ENCODE data around the gene NFYC.

GRCh38 chr1:40697436-40697835, 5.9 kb downstream of the NFYC start:
- TF ChIP-seq ZNF174 (tag by site-specific recombination; IDR thresholded peaks at IDR 0.05) (no peak), ZNF677 (tag by site-specific recombination; IDR thresholded peaks at IDR 0.05) (no peak), PBX3 (CRISPR knock-in tag; IDR thresholded peaks at IDR 0.05) (no peak), REST (tag by site-specific recombination; IDR thresholded peaks at IDR 0.05) (no peak), PRDM6 (tag by site-specific recombination; IDR thresholded peaks at IDR 0.05) (no peak), ZSCAN30 (tag by site-specific recombination; IDR thresholded peaks at IDR 0.05) (no peak), CTCF (tag by site-specific recombination; IDR thresholded peaks at IDR 0.05) (no peak), ZBTB44 (tag by site-specific recombination; IDR thresholded peaks at IDR 0.05) (no peak), ZNF133 (tag by site-specific recombination; IDR thresholded peaks at IDR 0.05) (no peak), ZSCAN5A (tag by site-specific recombination; IDR thresholded peaks at IDR 0.05) (no peak), ZNF2 (tag by site-specific recombination; IDR thresholded peaks at IDR 0.05) (no peak), ZNF184 (tag by site-specific recombination; IDR thresholded peaks at IDR 0.05) (no peak), ZNF629 (tag by site-specific recombination; IDR thresholded peaks at IDR 0.05) (no peak), ZBTB6 (tag by site-specific recombination; IDR thresholded peaks at IDR 0.05) (no peak)

All from HEK293 (cell line).